Suprapubic skin (tissue), 4 donors: Measurements from ENCODE around the gene GFER.

Source experiments
- EP300 ChIP-seq: sonication (generic); formaldehyde crosslinking; IDR thresholded peaks from one replicate; pipeline ENCODE4 v1.6.1; 2017; ENCODE audit warnings: antibody characterized with exemption
- POLR2A ChIP-seq, 2 donors: fragments of 450-650 bp; IDR thresholded peaks; one replicate each; pipeline ENCODE4 v1.6.1; 2017; ENCODE audit warnings: antibody characterized with exemption in 2 of 2, mild to moderate bottlenecking in 2 of 2, moderate library complexity in 2 of 2
- POLR2AphosphoS5 ChIP-seq, 3 donors: sonication (generic); formaldehyde crosslinking; IDR thresholded peaks; one replicate each; pipeline ENCODE4 v1.6.1; 2017; ENCODE audit warnings: antibody characterized with exemption in 3 of 3
- TF ChIP-seq, protein P1 (sequence below), 2 donors: fragments of 200-600 bp in 1 of 2; fragments of 450-650 bp in 1 of 2; sonication (generic) in 1 of 2; IDR thresholded peaks; one replicate each; pipeline ENCODE4 v1.5.1; 2016 to 2019; ENCODE audit warnings: antibody characterized with exemption in 2 of 2, mild to moderate bottlenecking in 1 of 2, moderate library complexity in 1 of 2

DNA sequence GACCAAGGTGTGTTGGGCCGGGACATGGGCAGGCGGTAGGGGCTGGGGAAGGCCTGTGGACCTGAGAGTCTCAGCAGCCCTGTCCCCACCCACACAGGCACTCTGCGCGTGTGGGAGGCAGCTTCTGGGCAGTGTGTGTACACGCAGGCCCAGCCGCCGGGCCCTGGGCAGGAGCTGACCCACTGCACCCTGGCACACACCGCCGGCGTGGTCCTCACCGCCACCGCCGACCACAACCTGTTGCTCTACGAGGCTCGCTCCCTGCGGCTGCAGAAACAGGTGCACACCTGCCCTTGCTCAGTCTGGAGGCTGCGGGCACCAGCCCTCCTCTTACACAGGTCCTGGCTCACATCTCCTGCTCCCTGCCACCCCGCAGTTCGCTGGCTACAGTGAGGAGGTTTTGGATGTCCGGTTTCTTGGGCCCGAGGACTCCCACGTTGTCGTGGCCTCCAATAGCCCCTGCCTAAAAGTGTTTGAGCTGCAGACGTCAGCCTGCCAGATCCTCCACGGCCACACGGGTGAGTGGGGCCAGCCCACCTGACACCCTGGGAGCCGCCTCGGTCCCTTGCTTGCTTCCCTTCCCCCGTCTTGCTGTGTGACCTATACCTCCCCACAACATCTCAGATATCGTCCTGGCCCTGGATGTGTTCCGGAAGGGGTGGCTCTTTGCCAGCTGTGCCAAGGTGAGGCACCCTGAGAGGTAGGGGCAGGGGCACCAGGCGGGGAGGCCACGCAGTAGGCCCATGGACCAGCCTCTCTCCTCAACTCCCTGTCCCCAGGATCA, 8.4 kb upstream of the GFER start:
- TF ChIP-seq, protein P1, sequence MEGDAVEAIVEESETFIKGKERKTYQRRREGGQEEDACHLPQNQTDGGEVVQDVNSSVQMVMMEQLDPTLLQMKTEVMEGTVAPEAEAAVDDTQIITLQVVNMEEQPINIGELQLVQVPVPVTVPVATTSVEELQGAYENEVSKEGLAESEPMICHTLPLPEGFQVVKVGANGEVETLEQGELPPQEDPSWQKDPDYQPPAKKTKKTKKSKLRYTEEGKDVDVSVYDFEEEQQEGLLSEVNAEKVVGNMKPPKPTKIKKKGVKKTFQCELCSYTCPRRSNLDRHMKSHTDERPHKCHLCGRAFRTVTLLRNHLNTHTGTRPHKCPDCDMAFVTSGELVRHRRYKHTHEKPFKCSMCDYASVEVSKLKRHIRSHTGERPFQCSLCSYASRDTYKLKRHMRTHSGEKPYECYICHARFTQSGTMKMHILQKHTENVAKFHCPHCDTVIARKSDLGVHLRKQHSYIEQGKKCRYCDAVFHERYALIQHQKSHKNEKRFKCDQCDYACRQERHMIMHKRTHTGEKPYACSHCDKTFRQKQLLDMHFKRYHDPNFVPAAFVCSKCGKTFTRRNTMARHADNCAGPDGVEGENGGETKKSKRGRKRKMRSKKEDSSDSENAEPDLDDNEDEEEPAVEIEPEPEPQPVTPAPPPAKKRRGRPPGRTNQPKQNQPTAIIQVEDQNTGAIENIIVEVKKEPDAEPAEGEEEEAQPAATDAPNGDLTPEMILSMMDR (IDR thresholded peaks at IDR 0.05) = no peak
- no peak for TF ChIP-seq POLR2A (IDR thresholded peaks at IDR 0.05)
- TF ChIP-seq POLR2AphosphoS5 (IDR thresholded peaks at IDR 0.05) = no peak
- no peak for TF ChIP-seq EP300
